ENCODE measurements around the gene CYBRD1. TPM values are rescaled to one million over a fixed set of nuclear protein-coding genes. Genes with fewer than 3 reads are reported as not detected.
"Not testable (repeated sequence)": the region's sequence is repeated elsewhere in the genome, so short reads cannot be mapped to it uniquely, and the experiment has no call there.

The CYBRD1 gene
- total and polyA plus RNA-seq, 2 experiments from 2014 or later: 42.4 to 66.1 TPM

DNA sequence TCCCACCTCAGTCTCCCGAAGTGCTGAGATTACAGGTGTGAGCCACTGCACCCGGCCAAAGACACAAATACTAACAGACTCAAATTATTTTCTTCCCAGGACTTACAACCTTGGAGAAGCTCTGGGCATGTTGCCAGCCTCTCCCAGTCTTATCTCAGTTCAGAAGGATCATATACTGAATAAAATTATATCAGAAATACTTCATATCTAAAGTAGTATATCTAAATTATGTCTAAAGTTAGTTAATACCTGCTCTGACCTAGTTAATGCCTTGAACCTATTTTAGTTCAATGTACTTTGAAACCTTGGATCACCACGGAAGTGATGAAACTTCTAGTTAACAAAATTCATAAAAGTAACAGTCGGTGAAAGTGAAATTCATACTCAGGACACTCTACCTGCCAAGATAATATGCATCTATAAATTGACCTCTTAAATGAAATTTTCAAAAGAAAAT, 34.4 kb upstream of the CYBRD1 start:
- no peak overlapping the region for H3K27ac ChIP-seq
- no peak overlapping the region for H2AFZ ChIP-seq
- H3K27me3 ChIP-seq: no peaks in the 10 kb centered on the region
- H3K79me2 ChIP-seq: no peaks in the 10 kb centered on the region
- no peaks in the 10 kb centered on the region for H4K20me1 ChIP-seq (ENCODE audit: insufficient read depth, poor library complexity, severe bottlenecking)
- H3K9me2 ChIP-seq (replicated peaks; ENCODE audit: insufficient read depth): no peaks in the 10 kb centered on the region
- WGBS (ENCODE audit: low lambda C conversion rate, missing lambda C conversion rate): 98% methylated on average over 4 of the region's 4 CpGs
- H3K9me3 ChIP-seq (ENCODE audit: low read depth): no peaks in the 10 kb centered on the region
- no peak overlapping the region for H3K4me3 ChIP-seq
- no peak overlapping the region for H3K4me2 ChIP-seq
- no peak for TF ChIP-seq EZH2 (IDR thresholded peaks at IDR 0.05; ENCODE audit: borderline replicate concordance)
- no peak for TF ChIP-seq EZH2phosphoT487 (IDR thresholded peaks at IDR 0.05; ENCODE audit: low read depth, severe bottlenecking, unreplicated experiment)
- DNase-seq (ENCODE audit: low spot score): peak; percentile 9
- no peaks in the 10 kb centered on the region for H3K36me3 ChIP-seq (replicated peaks; ENCODE audit: insufficient read depth, low read depth)
- H3K4me1 ChIP-seq (ENCODE audit: insufficient read depth): no peaks in the 10 kb centered on the region

DNA sequence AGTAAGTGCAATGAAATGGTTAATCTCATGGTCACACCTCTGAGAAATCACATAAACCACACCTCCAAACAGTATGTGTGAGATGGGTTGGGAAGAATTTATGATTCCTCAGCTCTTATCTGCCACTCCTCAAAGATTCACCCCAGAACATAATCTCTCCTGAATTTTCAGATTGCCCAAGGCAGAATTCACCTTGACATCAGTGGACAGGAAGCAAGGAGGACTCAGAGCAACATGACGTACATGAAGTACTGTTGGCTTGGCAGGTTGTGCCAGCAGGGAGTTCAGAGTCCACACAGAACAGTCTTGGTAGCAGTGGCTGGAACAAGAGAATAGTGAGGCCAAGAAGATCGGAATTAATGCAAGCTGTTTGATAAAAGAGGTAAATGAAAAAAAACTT, 31.7 kb upstream of the CYBRD1 start:
- DNase-seq (ENCODE audit: low spot score): peak; percentile 9
- H3K79me2 ChIP-seq: no peaks in the 10 kb centered on the region
- no peak overlapping the region for H3K4me2 ChIP-seq
- H2AFZ ChIP-seq: no peak overlapping the region
- H3K4me3 ChIP-seq: no peak overlapping the region
- H3K9me3 ChIP-seq (ENCODE audit: low read depth): no peaks in the 10 kb centered on the region
- H3K9me2 ChIP-seq (replicated peaks; ENCODE audit: insufficient read depth): no peaks in the 10 kb centered on the region
- H3K27me3 ChIP-seq: no peaks in the 10 kb centered on the region
- H4K20me1 ChIP-seq (ENCODE audit: insufficient read depth, poor library complexity, severe bottlenecking): no peaks in the 10 kb centered on the region
- WGBS (ENCODE audit: low lambda C conversion rate, missing lambda C conversion rate): 90% methylated on average over 2 of the region's 2 CpGs
- no peaks in the 10 kb centered on the region for H3K4me1 ChIP-seq (ENCODE audit: insufficient read depth)
- no peaks in the 10 kb centered on the region for H3K36me3 ChIP-seq (replicated peaks; ENCODE audit: insufficient read depth, low read depth)
- H3K27ac ChIP-seq: no peak overlapping the region
- TF ChIP-seq, protein P1, sequence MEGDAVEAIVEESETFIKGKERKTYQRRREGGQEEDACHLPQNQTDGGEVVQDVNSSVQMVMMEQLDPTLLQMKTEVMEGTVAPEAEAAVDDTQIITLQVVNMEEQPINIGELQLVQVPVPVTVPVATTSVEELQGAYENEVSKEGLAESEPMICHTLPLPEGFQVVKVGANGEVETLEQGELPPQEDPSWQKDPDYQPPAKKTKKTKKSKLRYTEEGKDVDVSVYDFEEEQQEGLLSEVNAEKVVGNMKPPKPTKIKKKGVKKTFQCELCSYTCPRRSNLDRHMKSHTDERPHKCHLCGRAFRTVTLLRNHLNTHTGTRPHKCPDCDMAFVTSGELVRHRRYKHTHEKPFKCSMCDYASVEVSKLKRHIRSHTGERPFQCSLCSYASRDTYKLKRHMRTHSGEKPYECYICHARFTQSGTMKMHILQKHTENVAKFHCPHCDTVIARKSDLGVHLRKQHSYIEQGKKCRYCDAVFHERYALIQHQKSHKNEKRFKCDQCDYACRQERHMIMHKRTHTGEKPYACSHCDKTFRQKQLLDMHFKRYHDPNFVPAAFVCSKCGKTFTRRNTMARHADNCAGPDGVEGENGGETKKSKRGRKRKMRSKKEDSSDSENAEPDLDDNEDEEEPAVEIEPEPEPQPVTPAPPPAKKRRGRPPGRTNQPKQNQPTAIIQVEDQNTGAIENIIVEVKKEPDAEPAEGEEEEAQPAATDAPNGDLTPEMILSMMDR (IDR thresholded peaks at IDR 0.05; ENCODE audit: poor library complexity): no peak

DNA sequence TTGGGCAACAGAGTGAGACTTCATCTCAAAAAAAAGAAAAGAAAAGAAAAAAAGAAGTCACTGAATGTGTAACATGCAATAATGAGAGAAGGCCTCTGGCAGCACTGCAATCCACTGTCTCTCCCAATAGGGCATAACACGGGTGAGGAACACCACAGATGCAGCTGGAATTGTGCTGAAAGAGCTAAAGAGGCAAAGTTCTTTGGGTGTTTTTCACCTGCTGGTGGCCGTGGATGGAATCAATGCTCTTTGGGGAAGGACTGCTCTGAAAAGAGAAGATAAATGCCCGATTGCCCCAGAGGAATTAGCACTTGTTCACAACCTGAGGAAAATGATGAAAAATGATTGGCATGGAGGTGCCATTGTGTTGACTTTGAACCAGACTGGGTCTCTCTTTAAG, 31.0 kb upstream of the CYBRD1 start:
- H3K9me3 ChIP-seq (ENCODE audit: low read depth): no peaks in the 10 kb centered on the region
- H3K4me1 ChIP-seq (ENCODE audit: insufficient read depth): no peaks in the 10 kb centered on the region
- no peak overlapping the region for H3K4me2 ChIP-seq
- H2AFZ ChIP-seq: no peak overlapping the region
- H3K79me2 ChIP-seq: no peaks in the 10 kb centered on the region
- no peaks in the 10 kb centered on the region for H3K27me3 ChIP-seq
- H3K4me3 ChIP-seq: no peak overlapping the region
- no peak for DNase-seq (ENCODE audit: low spot score)
- no peak for TF ChIP-seq EZH2phosphoT487 (IDR thresholded peaks at IDR 0.05; ENCODE audit: low read depth, severe bottlenecking, unreplicated experiment)
- TF ChIP-seq EZH2 (IDR thresholded peaks at IDR 0.05; ENCODE audit: borderline replicate concordance): no peak
- TF ChIP-seq, protein P1 (IDR thresholded peaks at IDR 0.05; ENCODE audit: poor library complexity): no peak
- H3K9me2 ChIP-seq (replicated peaks; ENCODE audit: insufficient read depth): no peaks in the 10 kb centered on the region
- WGBS (ENCODE audit: low lambda C conversion rate, missing lambda C conversion rate): 82% methylated on average over 3 of the region's 3 CpGs
- H3K36me3 ChIP-seq (replicated peaks; ENCODE audit: insufficient read depth, low read depth): no peaks in the 10 kb centered on the region
- no peak overlapping the region for H3K27ac ChIP-seq
- H4K20me1 ChIP-seq (ENCODE audit: insufficient read depth, poor library complexity, severe bottlenecking): no peaks in the 10 kb centered on the region

DNA sequence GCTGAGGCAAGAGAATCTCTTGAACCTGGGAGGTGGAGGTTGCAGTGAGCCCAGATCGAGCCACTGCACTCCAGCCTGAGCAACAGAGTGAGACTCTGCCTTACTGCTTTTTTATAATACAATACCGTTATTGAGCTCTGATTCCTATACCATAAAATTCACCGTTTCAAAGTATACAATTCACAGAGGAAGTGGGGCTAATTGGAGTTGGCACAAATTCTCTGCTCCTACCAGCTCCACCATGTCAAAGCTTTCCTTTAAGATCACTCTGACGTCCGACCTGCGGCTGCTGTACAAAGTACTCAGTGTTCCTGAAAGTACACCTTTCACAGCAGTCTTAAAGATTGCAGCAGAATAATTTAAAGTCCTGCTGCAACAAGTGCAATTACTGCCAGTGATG, 29.6 kb upstream of the CYBRD1 start:
- Histone ChIP-seq H3K4me2 (no peak overlapping the region), H3K9me2 (replicated peaks; ENCODE audit: insufficient read depth) (no peaks in the 10 kb centered on the region), H3K9me3 (ENCODE audit: low read depth) (no peaks in the 10 kb centered on the region), H2AFZ (no peak overlapping the region), H4K20me1 (ENCODE audit: insufficient read depth, poor library complexity, severe bottlenecking) (no peaks in the 10 kb centered on the region), H3K36me3 (replicated peaks; ENCODE audit: insufficient read depth, low read depth) (no peaks in the 10 kb centered on the region), H3K27me3 (no peaks in the 10 kb centered on the region), H3K4me3 (no peak overlapping the region), H3K4me1 (ENCODE audit: insufficient read depth) (no peaks in the 10 kb centered on the region), H3K27ac (no peak overlapping the region), H3K79me2 (no peaks in the 10 kb centered on the region)
- no peak for DNase-seq (ENCODE audit: low spot score)
- TF ChIP-seq EZH2phosphoT487 (IDR thresholded peaks at IDR 0.05; ENCODE audit: low read depth, severe bottlenecking, unreplicated experiment) (no peak), EZH2 (IDR thresholded peaks at IDR 0.05; ENCODE audit: borderline replicate concordance) (no peak)
- TF ChIP-seq, protein P1 (IDR thresholded peaks at IDR 0.05; ENCODE audit: poor library complexity): no peak
- 85% methylated on average over 6 of the region's 6 CpGs for WGBS (ENCODE audit: low lambda C conversion rate, missing lambda C conversion rate)

DNA sequence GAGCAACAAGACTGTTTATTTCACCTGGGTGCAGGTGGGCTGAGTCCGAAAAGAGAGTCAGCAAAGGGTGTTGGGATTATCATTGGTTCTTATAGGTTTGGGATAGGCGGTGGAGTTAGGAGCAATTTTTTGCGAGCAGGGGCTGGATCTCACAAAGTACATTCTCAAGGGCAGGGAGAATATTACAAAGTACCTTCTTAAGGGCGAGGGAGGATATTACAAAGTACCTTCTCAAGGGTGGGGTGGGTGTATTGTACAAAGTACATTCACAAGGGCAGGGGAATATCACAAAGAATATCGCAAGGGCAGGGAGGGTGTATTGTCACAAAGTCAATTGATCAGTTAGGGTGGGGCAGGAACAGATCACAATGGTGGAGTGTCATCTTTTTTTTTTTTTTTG, 24.6 kb upstream of the CYBRD1 start:
- not testable (repeated sequence) for H3K4me1 ChIP-seq (ENCODE audit: insufficient read depth)
- 94% methylated on average over 5 of the region's 5 CpGs for WGBS (ENCODE audit: low lambda C conversion rate, missing lambda C conversion rate)

More for the DNA sequence above, 24.6 kb upstream of the CYBRD1 start:
- H3K4me3 ChIP-seq; H4K20me1 ChIP-seq (ENCODE audit: insufficient read depth, poor library complexity, severe bottlenecking); H3K9me3 ChIP-seq (ENCODE audit: low read depth); H3K79me2 ChIP-seq; H2AFZ ChIP-seq; H3K27me3 ChIP-seq; H3K36me3 ChIP-seq (replicated peaks; ENCODE audit: insufficient read depth, low read depth); H3K4me2 ChIP-seq; H3K9me2 ChIP-seq (replicated peaks; ENCODE audit: insufficient read depth); H3K27ac ChIP-seq; DNase-seq (ENCODE audit: low spot score): not testable (repeated sequence)

Data from hepatocyte (in vitro differentiated cells).